PC-3 (cell line): ENCODE data around the gene GPR37L1.

Experiments
- CTCF ChIP-seq: fragments of 300-600 bp; sonication (generic); conservative IDR thresholded peaks from 2 replicates; pipeline ENCODE4 v1.5.1; 2017; ENCODE audit warnings: antibody characterized with exemption, low read depth, mild to moderate bottlenecking, low read length
- EZH2 ChIP-seq: fragments of 300-600 bp; sonication (generic); IDR thresholded peaks from one replicate; pipeline ENCODE4 v1.6.1; 2017; ENCODE audit warnings: antibody characterized with exemption, mild to moderate bottlenecking, low read length; ENCODE audit not compliant: unreplicated experiment
- EZH2phosphoT487 ChIP-seq: fragments of 300-600 bp; sonication (generic); IDR thresholded peaks from 2 replicates; pipeline ENCODE4 v1.6.1; 2018; ENCODE audit warnings: mild to moderate bottlenecking, antibody characterized with exemption, low read length, borderline replicate concordance

DNA sequence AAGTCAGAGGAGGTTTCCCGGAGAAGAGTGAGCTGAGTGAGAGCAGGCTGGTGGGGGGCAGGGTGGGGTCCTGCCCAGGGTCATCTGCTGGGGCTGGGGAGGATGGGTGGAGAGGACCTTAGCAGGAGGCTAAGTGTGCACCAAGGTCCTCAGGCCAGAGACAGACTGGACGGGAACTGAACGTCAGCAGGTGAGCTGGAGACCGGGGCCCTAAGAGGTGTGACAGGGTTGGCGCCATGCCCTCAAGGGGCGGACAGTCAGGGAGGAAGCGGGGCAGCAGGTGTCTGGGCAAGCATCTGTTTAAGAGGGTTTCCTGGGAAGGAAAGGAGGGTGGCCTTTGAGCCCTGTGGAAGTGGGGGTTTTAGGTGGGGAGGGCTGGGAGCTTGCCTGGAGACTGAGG is 51.3 kb downstream of the GPR37L1 start:
- no peak for TF ChIP-seq CTCF
- TF ChIP-seq EZH2phosphoT487 = no peak
- no peak for TF ChIP-seq EZH2
